NCI-H524 (cell line): ENCODE data around the gene HOXA5.

Experiments
- DNase-seq, 2 experiments: peaks; one replicate each; lab custom pipeline; 2025; lab: John Stamatoyannopoulos, UW

Gene HOXA5

DNA sequence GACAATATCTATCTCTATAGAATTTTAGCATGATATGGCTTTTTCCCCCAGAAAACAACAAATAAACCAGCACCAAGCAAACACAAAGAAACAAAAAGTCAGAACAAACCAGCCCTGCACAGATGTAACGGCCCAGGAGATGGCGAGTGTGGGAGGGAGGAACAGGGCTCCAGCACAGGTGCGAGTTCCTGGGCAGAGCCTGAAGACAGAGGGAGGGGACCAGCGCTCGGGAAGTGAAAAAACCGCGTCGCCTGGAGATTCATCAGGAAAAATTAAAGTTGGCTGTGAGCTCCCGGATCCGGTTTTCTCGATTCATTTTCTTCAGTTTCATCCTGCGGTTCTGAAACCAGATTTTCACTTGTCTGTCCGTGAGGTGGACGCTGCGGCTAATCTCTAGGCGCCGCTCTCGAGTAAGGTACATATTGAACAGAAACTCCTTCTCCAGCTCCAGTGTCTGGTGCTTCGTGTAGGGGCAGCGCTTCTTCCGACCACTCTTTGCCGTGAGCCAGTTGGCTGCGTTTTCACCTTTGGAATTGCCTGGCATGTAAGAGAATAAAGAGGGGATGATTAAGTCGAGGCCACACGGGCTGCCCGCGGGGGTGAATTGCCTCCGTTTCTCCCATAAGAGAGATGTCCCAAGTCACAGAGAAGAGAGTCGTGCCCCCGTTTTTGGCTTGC, 28.3 kb upstream of the HOXA5 start:
- peak in 1 of 2 experiments; percentile 54 for DNase-seq

DNA sequence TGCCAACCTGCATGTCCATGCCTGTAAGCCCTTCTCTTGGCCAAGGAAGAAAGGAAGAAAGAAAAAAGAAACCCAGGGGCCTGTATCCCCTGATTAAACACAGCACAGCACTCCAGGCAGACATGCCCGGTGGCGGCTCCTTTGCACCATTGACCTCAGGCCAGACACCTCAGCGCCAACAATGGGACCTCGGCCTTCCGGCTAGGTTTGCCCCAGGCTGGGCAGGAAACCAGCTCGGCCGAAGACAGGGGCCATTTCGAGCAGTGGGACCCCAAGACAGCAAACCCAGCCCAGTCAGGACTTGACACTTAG, 27.8 kb upstream of the HOXA5 start:
- DNase-seq, result no peak

DNA sequence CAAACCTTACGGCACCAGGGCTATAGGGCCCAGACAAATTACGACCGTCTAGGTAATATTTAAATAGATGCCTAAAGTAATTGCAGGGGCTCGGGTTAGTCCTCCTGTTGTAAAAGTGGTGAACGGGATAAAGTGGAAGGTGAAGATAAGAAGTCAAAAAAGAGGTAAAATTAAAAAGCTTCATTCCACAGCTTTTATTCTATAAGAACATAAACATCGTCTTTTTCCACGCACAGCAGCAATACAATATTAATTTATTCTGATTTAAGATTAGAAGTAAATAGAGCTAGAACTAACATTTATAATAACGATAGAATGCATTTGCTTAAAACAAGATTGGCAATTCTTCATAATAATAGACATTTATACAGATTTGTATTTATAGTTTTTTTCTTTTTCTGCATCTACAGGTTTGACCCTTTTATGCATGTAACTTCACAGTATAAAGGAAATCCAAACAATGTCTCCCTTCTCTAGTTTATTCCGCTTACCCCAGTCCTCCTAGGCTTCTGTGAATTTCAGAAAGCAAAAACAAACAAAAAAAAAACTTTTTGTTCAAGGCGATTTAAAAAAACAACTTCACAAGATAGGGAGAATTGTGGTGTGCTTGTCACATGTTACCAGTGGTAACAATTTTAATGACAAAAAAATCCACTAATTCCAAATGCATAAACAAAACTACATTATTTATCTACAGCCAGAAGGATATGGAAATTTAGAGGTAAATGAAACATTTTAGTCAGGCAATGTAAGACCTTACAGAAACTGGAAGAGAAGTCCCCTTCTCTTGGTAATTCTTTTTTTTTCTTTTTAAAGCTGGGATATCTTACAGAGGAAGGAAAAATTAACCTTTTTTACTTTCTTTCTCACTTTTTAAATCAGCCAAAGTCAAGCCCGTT, 27.2 kb upstream of the HOXA5 start:
- no peak for DNase-seq

DNA sequence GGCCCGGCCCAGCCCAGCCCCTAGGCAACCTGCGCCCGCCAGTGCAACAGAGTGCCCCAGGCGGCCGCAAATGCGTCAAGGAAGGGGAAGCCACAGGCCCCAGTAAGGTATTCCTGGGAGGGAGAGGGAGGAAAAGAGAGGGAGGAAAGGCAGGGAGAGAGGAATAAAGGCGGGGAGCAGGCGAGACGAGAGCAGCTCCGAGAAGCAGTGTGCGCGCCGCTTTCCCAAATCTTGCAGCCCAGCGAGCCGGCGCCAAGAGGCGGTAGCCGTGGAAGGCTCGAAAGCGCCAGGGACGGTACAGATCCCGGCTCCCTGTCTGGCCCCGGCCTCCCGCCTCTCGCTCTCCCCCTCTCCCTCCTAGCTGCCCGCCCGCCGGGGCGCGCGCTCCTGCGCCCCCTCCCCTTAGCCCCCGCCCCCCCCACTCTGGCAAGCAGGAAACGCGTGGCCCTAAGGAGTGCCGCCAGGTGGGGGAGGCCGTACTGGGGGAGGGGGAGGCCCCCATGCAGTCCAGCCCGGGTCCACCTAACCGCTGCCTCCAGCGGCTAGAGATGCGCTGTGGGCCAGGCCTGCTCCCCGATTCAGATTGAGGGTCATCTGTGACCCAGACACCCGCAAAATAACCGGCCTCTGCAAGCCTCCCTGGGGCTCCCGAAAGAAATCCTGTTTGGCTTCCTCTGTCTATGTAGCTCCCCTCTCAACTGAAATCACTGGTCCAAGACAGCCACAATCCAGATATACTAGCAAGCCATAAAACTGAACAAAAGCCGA, 26.4 kb upstream of the HOXA5 start:
- DNase-seq, result peak; percentile 15 to 63

DNA sequence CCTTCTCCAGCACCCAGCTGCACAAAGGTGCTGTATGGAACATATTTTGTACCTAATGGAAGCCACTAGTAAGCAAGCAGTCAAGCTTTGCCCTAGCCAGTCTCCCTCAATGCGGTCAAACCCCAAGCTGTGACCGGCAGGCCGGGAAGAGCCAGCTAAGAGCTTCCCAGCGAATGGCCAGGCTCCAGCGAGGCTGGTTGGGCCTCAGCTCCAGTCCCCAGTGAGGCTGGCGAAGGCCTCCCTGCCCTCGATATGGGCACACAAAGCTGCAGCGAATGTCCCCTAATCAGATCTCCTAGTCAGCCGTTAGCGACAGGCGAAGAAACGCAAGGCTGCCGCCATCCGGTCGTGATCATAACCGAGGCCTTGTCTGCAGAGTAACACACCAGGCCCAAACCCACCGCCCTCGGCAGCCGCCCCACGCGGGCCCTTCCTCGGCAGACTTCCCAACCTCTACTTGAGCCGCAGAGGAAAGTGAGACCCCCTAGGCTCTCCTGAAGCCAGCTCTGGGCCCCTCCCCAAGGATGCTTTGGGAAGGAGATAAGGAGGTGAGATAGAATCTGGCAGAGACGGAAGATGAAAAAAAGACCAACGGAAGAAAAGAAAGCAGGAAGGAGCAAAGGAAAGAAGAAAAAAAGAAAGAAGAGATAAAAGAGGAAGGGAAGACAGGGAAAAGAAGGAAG, 24.9 kb upstream of the HOXA5 start:
- peak; percentile 51 to 84 for DNase-seq

DNA sequence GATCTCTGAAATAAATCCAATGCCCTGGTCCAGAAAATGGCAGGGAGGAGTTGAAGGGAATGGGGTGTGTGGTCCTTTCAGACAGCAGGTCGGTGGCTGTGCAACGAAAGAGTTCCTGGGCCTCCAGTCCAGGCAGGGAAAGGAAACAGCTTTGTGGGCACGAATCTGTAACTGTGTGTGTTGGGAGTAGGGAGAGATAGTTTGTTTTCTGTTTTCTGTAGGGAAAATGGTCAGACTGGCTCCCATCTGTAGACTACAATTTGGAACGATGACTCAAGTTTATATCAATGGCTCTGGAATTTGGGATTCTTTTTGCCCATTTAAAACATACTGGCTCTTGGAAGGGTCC, 24.4 kb upstream of the HOXA5 start:
- DNase-seq, result no peak

DNA sequence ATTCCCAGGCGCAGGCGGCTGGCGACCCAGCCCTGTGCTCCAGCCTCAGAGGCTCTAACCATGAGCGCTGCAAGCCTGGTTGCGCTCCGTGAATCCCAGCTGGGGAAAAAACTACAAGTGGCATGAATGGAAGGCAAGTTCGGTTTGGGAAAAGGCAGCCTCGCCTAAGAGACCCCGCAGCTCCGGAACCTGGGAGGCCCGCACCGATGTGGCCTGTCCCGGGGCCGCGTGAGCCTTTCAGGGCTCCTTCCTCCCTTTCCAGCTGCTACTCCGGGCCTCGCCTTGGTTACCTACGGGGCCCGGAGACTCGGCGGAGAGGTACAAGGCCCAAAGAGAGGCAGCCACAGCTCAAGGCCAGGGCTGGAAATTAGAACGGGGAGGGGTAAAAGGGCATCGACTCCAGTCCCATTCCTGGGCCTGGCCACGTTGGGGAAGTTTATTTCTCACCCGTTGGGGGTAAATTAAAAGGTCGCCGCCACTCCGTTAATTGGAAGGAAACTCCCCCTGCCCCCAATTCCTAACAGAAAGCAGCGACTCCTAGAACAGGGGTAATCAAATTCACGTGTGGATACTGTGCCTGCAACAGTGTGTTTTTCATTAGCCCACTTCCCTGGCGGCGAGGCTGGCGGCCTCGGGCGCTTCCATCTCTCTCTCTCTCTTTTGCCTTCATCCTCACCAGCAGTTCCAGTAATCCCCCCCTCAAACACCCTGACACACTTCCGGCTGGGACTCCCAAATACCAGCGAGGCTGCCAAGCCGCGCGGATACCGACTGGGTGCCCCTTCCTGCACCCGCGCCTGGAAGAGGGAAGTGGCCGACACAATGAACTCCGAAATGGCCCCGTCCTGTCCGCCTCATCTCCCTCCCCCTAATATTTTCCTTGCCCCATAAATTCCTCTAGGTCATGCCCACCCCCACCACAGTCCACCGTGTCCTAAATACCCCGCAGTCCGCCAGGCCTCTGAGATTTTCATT, 23.3 kb upstream of the HOXA5 start:
- no peak for DNase-seq

DNA sequence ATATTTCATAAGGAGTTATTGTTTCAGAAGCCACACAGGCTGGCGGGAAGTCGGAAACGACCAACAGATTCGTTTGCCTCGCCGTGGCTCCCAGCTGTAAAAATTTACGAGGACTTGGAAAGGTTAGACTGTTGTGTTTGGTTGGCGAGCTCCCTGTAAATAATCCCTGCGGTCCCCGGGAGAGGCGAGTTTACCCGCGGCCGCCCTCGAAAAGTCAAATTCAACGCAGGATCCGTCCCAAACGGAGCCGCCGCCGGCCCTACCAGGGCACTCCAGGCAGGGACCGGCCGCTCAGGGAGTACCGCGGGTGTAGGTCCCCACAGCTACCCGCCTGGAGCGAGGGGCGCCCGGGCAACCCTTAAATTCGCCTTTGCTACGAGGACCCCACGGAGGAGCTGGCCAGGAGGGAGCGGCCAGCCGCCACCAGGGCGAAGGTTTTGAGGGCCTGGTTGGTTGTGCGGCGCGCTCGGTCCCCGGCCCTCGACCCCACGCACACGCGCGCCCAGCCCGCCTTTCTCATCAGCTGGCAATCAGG, 22.6 kb upstream of the HOXA5 start:
- DNase-seq, result no peak

DNA sequence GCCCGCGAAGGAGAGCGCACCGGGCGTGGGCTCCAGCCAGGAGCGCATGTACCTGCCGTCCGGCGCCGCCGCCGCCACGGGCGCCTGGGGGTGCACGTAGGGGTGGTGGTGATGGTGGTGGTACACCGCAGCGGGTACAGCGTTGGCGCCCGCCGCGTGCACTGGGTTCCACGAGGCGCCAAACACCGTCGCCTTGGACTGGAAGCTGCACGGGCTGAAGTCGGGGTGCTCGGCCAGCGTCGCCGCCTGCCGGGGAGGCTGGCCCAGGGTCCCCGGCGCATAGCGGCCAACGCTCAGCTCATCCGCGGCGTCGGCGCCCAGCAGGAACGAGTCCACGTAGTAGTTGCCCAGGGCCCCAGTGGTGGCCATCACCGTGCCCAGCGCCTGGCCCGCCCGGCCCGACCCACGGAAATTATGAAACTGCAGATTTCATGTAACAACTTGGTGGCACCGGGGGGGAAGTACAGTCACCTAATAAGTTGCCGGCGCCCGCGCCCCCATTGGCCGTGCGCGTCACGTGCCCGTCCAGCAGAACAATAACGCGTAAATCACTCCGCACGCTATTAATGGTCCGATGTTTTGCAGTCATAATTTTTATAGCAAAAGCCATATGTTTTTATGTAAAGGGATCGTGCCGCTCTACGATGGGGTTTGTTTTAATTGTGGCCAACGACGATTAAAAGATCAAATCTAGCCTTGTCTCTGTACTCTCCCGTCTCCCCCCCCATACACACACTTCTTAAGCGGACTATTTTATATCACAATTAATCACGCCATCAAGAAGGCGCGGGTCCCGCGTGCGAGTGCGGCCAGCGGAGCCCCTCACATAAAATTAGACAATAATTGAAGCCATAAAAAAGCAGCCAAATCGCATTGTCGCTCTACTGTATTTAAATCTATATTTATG, 21.9 kb upstream of the HOXA5 start, which contains the start of gene HOXA9:
Gene HOXA9 (minus strand): TSS at position 449 of the 907 bp plus-strand sequence. CDS start 80 bp downstream, at position 369.
- DNase-seq, result no peak

DNA sequence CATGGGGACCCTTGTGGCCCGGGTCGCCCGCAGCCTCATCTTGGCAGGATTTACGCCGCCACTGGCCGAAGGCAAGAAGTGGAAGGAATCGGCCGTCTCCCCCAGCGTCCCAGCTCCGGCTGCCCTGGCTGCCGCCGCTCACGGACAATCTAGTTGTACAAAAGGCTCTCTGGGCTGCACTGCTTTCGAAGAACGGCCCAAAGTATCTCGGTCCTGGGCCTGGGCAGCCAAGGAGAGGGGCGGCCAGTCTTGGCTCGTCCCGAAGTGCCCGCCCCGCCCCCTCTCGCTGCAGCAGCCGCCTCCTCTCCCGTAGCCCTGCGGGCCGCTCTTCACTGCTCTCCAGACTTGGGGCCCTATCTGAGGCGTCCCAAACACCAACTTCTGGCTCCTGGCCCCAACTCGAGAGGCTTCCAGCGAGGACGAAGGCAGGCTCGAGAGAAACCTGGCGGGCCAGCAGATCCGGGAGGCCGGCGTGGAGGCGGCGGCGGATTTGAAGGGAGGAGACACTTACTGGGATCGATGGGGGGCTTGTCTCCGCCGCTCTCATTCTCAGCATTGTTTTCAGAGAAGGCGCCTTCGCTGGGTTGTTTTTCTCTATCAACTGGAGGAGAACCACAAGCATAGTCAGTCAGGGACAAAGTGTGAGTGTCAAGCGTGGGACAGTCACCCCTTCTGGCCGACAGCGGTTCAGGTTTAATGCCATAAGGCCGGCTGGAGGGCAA, 21.0 kb upstream of the HOXA5 start:
- DNase-seq, result no peak

DNA sequence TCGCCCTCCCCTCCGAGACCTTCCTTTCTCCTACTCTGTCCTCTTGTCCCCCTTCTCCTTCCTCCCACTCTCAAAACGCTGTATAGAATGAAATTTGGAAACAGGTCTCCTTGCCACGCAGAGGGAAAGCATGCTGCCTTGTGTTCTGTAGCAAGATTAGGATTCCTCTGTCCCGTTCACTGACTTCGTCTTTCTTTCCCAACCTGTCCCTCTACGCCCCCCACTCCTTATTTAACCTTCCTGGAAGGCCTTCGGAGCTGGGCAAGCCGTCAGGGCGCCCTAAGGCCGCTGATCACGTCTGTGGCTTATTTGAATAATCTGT, 20.5 kb upstream of the HOXA5 start:
- DNase-seq, result no peak

DNA sequence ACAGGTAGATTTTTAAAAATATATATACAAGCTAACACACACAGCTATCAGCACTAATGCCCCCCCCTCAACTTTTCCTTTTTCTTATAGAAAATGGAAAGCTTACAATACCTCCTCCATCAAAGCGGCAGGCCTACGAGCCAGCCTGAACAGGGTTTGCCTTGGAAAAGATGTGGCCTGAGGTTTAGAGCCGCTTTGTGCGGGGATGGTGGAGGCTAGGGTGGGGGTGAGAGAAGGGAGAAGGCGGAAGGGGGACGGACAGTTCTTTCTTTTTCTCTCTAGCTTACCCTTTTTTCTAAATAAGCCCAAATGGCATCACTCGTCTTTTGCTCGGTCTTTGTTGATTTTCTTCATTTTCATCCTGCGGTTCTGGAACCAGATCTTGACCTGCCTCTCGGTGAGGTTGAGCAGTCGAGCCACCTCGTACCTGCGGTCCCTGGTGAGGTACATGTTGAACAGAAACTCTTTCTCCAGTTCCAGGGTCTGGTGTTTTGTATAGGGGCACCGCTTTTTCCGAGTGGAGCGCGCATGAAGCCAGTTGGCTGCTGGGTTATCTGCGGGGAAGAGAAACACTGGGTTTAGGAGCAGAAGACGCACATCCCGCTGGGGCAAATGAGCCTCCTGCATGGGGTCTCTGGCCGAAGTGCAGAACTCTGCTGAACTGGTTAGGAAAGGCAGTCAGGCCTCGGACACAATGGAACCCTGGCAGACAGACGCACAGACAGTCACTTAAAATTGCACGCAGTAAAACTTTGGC, 20.0 kb upstream of the HOXA5 start:
- DNase-seq, result no peak

DNA sequence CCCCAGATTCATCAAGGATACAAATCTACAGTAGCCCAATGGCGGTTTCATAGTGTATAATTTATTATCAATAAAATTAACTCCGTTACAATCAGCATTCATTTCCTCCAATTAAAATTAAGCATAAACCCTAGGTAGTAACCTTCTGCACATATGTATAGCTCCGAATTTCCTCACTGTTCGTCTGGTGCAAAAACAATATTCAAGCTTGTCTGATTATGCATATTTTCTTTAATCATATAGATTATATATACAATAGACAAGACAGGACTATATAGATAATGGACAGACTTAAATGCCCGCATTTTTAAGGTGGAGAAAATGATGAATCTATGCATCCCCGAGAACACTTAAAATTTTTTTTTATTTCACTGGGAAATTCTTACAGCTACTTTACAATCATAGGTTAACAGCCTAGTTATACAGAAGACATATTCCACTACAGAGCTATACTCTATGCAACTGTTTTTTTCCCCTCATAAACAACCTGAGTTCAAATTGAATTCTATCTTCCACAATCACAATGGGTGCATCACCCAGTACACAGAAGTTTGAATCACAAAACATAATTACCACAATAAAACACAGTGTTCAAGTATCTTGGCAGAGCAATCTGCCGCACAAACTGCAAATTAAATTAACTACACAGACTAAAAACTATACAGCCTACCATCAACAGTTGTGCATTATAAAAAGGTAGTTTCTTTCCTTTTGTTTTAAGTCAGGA, 19.2 kb upstream of the HOXA5 start:
- DNase-seq, result no peak

DNA sequence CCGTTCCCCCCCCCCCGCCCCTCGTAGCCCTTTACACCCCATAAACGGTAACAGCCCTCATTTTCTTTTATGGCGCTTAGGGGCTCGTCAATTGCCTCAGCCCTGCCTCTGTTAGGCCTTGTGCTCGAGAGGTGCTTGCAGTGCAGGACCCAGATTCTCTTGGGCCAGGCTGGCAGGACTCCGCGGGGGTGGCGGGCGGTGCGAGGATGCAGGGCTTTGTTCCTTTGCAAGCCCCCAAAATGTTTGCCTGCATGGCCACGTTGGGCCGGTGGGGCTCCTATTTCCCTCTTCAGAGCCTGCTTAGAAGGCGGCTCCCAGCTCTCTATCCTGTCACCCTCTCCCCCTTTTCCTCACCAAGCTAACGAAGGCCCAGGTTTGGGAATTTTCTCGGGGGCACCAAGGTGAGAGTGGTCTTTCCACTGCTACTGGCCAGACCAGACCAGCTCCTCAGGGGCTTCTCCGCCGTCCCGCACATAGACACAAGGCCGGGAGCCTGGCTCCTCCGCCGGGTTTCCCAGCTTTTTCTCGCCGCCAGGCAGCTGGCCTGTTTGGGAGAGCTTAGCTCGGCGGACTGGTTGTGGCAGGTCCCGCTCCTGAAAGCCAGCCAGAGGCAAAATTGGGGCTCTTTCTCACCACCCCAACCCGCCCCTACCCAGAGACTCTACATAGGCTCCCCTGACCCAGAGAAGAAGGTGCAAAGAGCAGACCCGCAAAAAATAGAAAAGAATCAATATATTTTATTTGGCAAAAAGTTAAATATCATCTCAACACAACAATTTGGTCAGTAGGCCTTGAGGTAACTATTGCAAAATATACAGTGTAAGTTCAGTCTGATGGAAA, 18.5 kb upstream of the HOXA5 start:
- no peak for DNase-seq

DNA sequence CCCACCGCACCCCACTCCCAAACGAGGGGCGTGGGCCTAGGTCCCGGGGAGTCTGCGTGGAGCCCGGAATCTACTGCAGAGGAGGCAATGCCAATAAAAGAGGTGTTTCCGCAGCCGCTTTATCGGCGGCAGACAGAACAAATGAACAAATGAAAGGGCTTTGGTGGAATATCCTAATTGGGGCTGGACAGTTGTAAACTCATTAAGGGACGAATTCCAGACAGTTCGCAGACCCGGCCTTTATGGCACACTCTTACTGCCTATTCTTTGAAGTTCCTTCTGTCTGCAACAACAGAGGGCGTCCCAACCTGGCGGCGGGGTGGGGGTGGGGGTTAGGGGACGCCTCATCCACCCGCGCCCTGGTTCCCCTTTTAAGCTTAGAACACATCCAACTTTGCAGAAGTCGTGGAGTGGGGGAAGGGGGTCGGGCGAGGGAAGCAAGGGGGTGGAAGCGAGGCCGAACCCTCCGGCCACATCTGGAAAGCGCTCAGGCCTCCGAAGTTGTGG, 17.8 kb upstream of the HOXA5 start:
- no peak for DNase-seq

DNA sequence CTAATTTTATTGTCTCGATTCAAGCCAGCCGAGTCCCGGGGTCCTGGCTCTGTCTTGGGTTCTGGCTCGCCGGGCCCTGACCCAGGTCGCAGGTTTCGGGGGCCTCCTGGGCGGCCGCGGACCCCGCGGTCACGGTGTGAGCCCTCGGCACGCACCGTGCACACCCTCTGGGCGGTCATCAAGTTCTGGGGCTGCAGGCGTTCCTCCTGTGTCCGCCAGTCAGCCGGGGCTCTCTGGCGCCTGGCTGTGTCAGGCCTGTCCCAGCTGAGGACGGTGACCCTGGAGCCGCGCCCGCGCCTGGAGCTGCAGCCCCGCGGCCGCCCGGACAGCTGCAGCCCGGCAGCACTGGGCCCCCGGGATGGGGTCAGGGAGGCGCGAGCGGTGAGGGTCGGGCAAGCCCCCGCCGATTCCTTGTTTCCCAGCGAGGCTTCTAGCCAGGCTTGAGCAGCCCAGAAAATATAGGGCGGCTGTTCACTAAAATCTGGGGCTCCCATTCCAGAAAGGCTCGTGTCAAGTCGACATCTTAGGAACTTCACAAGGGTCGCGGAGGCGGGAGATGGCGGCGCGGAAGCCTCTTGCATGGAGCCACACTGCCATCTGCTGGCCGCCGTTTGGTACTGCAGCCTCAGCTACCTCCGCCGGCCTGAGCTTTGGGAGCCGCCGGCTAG, 17.2 kb upstream of the HOXA5 start:
- peak; percentile 71 to 74 for DNase-seq
